ENCODE data around the gene ACER1.
A peak's percentile ranks its signal among the peaks of the same experiment; 100 is the strongest.

Gene ACER1

DNA sequence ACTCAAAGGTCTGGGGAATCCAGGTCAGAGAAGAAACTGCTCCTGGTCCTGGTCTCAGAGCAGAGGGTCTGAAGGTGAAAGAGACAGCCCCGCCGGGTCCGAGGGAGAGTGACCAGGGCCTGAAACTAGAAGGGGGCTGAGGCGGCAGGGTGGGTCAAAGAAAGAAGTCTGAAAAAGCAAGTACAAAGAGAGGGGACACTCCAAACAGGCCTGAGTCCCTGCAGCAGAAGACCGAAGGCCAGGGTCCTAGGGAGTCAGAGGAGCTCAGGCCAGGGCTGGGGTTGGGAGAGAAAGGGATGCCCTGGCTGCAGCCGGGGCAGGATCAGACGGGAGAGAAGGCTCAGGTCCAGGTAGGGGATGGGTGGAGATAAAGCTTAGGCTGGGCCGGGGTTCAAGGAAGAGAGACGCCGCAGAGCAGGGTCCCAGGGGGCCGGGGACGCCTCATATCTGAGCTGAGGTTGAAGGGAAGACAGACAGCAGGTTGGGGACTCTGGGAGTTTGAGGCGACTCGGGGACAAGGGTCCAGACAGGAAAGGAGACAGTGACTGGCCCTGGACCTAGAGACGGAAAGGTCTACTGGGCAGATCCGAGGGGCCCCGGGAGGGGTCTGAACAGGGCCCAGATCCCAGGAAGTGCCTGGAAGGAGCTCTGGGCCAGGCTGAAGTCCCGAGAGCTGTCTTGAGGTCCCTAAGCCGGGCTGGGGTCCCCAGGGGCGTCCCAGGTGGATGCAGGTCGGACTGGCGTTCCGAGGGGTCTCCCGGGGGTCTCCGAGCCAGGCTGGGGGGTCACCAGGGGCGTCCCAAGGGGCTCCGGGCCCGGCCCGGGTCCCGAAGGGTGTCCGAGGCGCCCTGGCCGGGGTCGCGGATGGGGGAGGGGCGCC, 54.4 kb downstream of the ACER1 start:
- no peak for DNase-seq (ENCODE audit: low read depth in 2 of 2)
- peak overlapping the region; percentile 75 to 88 for H3K4me3 ChIP-seq (replicated peaks in 1 of 2; ENCODE audit: low read depth in 2 of 2, low read length in 2 of 2)

DNA sequence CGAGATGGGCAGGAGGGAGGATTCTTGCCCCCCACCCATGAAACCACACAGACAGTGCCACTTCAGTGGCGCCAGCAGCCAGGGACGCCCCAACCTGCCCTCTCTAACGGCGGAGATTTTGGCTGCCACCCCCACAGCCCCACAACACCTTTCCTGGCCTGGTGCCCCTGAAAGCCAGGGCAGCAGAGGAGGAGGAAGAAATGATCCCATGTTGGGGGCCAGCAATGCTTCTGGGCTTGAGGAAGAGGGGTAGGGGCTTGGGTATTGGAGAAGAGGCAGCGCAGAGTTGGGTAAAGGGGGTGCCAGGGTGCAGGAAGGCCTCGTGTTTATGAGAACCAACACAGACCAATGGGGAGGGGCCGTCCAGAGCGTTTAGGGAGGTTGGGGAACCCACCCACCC, 55.4 kb downstream of the ACER1 start:
- H3K4me3 ChIP-seq (replicated peaks in 1 of 2; ENCODE audit: low read depth in 2 of 2, low read length in 2 of 2): peak overlapping the region; percentile 75 to 88
- TF ChIP-seq CTCF (IDR thresholded peaks at IDR 0.05; ENCODE audit: low read depth, low read length): no peak
- no peak for DNase-seq (ENCODE audit: low read depth in 2 of 2)

More for the DNA sequence above, 54.4 kb downstream of the ACER1 start:
- no peak for TF ChIP-seq CTCF (IDR thresholded peaks at IDR 0.05; ENCODE audit: low read depth, low read length)

GRCh38 chr19:6276447-6276846, 57.0 kb downstream of the ACER1 start:
- H3K4me3 ChIP-seq (replicated peaks in 1 of 2; ENCODE audit: low read depth in 2 of 2, low read length in 2 of 2): no peak overlapping the region
- TF ChIP-seq CTCF (IDR thresholded peaks at IDR 0.05; ENCODE audit: low read depth, low read length): no peak
- peak; percentile 77 to 84 for DNase-seq (ENCODE audit: low read depth in 2 of 2)

GRCh38 chr19:6275170-6275744, 58.2 kb downstream of the ACER1 start:
- no peak for DNase-seq (ENCODE audit: low read depth in 2 of 2)
- H3K4me3 ChIP-seq (replicated peaks in 1 of 2; ENCODE audit: low read depth in 2 of 2, low read length in 2 of 2): no peak overlapping the region
- no peak for TF ChIP-seq CTCF (IDR thresholded peaks at IDR 0.05; ENCODE audit: low read depth, low read length)

GRCh38 chr19:6274756-6275155, 58.7 kb downstream of the ACER1 start:
- H3K4me3 ChIP-seq (replicated peaks in 1 of 2; ENCODE audit: low read depth in 2 of 2, low read length in 2 of 2): no peak overlapping the region
- TF ChIP-seq CTCF (IDR thresholded peaks at IDR 0.05; ENCODE audit: low read depth, low read length): no peak
- DNase-seq (ENCODE audit: low read depth in 2 of 2): no peak

DNA sequence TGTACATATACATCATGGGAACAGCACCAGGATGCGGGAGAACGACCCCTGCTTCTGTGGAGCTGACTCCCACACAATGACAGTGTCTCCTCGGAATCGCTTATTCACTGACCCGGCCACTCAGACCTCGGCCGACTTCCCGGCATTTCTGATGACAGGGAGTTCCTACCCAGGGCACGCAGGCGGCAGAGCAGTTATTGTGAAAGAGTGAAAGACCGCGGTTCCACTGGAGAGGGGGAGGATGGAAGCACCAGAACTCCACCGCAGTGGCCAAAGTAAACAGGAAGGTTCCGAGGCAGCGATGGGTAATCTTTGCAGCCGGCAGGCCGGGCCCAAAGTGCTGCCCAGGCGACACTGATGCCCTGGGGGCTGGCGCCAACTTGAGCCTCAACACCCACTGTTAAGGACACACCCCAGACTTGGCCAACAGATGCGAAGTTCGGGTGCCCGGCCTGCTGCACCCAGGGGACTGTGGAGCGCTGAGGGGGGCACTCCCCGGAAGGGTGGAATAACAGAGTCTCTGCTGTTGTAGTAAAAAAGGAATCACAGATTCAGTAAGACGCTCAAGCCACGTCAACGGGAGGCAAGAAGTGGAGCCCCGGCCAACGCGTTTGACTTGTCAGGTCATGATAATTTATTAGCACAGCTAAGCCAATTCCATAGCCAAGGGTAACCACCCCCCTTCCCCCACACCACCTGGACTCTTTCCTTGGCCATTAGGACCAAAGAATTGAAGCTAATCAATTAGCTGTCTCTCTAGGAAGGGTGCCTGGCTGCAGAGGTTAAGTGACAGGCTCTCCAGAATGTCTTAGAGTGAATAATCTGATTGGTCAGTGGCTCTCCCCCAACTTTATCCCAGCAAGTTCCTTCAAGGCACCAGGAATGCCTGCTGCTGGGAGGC, 59.5 kb downstream of the ACER1 start:
- DNase-seq (ENCODE audit: low read depth in 2 of 2): peak; percentile 93 to 95
- H3K4me3 ChIP-seq (replicated peaks in 1 of 2; ENCODE audit: low read depth in 2 of 2, low read length in 2 of 2): peak overlapping the region; percentile 13 to 32
- no peak for TF ChIP-seq CTCF (IDR thresholded peaks at IDR 0.05; ENCODE audit: low read depth, low read length)
